Glomerular visceral epithelial cell (primary cell): ENCODE data around the gene RRBP1.
A peak's percentile ranks its signal among the peaks of the same experiment; 100 is the strongest.

Source experiments
- DNase-seq: peaks from one replicate; pipeline ENCODE4 v3.0.0-alpha.2; 2016; ENCODE audit errors: extremely low spot score

The RRBP1 gene

DNA sequence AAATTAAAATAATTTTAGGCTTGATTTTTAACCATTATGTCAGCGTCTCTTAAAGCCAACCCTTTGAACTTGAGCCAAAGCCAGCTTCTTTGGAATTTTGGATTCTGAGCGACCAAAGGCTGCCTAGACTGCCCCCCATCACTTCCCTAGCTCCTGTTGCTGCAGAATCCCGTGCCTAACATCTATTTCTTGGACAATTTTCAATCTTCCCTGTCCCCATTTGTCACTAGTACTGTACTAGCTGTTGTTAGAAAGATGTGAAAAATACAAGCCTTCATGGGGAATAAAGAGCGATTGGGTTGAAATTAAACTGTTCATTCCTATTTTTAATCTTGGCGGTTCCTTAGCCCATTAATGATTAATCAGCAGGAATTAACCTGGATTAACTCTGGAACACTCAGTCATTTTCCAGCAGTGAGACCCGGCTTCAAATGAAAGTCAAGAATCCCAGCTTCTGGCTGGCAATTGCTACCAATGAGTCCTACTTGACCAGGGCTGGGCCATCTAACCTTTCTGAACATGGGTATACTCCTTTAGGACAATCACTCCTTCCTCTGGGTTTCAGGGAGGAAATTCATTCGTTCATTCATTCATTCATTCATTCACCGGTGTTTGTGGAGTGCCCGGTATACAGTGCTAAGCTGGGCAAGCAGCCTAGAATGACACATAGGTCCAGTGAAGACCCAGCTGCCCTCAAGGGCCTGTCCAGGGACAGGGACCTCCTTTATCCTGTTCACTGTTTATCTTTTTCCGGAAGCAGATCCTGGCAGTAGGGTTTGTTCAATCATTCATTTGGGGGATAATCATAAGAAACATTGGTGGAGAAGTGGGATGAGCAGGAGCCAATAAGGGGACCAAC, 1.4 kb upstream of the RRBP1 start:
- no peak for DNase-seq

DNA sequence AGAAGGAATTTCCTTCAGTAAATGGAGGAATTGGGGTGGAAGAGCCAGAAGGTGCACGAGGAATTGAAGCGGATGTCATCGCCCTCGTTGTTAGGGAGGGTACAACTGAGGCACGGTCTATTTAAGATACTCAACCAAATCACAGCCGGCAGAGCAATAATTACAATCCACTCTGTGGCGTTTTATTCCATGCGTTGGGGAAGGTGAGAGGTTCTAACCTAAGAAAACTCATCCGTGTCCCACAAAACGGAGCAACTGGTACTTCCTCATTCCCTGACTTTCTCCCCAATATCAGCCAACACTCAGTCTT, 802 bp upstream of the RRBP1 start:
- no peak for DNase-seq

- DNase-seq: no peak
These were observed 328 bp downstream of the RRBP1 start for GRCh38 chr20:17681726-17682102.

DNA sequence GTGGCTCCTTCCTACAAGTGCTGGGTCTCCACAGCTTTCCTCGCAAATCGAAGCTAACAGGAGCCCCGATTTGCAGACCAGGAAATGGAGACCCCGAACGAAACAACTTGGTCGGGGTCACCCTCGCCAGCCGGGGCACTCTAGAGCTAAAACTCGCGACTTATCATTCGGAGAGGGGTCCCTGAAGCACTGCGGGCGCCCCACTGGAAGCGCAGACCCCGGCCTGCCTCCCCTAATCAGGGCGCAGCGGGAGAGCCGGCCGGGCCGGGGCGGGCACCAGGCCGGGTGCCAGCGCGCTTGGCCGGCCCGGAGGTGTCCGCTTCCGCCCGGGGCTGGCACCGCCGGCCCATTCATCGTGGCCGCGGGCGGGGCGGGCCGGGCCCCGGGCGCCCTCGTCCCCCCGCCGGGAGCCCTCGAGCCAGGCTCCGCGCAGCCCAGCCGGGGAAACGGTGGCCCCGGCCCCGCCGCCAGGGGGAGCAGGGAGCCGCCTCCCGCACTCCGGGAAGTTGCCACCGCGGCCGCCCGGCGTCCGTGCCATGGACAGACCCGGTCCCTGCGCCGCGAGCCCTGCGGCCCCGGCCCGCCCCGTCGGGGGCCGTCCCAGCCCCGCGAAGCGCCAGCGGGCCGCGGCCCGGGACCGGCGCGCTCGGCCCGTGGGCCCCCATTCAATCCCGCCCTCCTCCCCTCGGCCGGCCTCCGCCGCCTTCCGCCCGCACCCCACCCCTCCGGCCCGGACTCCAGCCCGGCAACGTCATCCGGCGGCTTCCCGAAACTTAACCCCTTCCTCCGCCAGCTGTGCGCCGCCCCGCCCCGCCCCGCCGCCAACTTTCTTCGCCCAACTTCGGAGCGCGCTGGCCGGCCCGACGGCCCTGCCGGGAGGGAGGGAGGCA, 961 bp downstream of the RRBP1 start:
- peak; percentile 81 for DNase-seq

DNA sequence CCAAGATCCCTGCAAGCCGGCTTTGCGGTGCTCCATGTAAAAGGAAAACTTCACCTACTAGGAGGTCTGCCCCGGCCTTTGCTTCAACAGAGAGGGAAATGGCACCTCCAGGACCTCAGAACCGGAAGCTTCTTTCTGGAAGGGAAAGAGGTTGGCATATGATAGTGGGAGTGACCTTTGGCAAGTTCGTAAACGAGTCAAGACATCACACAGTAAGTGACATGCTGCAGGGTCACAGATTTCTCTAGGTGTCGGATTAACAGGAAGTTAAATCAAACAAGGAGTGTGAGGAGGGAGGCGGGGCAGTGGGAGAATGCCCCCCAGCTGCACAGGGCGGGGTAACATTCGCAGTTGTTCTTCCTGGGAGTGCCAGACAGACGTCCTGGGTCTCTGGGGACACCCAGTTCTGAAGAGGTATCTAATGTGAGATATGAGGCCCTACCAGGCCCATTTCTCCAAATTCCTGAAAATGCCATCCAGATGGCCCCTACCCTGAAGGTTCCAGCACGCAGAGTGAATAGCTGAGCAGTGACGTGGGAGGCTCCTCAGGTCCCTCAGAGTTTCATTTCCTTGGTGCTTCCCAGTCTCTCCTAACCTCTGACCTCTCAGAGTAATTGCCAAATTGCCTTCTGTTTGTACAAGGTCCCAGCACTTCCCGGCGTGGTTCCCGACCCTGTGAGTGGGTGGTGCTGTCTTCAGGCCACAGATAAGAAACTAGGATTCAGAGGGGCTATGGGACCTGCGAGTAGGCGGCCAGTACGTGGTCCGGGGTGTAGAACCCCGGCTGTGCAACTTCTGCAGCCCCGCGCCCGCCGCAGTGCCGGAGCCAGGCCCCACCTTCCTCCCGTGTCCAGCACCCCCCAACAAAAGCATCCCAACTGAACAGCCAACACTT, 1.9 kb downstream of the RRBP1 start:
- DNase-seq: peak; percentile 62

DNA sequence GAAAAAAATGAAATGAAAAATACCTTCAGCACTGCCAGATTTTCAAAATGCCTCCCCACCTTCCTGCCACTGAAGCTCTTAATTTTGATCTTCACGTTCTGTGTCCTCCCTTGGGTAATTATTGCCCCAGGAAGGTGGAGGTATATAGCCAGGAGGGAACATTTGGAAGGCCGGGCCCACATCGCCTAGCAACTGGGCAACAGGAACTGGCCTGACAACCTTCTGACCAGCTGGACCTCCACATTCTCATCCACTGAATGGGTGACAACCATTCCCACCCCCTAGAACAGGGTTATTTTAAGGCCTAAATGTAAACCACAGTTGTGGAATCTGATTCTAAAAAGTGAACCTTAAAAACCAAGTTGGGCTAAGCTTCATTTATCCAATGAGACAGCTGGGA, 3.2 kb downstream of the RRBP1 start:
- DNase-seq: no peak

DNA sequence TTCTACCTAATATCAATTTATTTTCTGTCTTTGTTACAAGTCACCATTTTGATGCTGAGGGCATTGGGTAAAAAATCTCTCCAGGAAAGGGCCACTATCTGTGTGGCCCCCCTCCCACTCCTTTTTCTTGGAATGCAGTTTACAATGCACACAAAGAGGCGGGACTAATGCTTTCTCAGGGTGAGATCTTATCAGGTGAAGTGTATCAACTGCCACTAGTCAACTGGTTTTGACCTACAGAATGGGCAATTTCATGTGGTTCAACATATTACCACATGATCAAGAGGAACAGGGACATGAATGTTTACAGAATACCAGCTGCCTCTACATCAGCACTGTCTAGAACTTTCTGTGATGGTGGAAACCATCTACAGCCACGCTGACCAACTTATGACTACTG, 3.7 kb downstream of the RRBP1 start:
- DNase-seq: no peak

GRCh38 chr20:17676942-17677341, 5.1 kb downstream of the RRBP1 start:
- no peak for DNase-seq

DNA sequence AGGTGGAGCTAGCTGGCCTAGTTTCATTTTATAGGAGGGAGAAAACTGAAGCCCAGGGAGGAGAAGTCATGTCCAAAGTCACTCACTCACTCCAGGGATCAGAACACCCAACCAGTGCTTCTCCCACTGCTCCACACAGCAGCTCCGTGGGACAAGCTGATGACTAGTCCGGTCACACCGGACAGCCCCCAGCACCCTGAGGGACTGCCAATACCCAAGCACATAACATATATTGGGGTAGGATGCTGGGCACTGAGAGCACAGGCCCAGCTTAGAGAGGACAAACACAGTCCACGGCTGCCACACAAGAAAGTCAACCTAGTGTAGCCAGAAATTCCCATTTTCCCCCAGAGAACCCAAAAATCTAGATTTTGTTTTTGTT, 5.7 kb downstream of the RRBP1 start:
- DNase-seq: no peak

- no peak for DNase-seq
These were observed 6.3 kb downstream of the RRBP1 start for GRCh38 chr20:17675519-17676377.

GRCh38 chr20:17674722-17675518, 7.1 kb downstream of the RRBP1 start:
- no peak for DNase-seq

DNA sequence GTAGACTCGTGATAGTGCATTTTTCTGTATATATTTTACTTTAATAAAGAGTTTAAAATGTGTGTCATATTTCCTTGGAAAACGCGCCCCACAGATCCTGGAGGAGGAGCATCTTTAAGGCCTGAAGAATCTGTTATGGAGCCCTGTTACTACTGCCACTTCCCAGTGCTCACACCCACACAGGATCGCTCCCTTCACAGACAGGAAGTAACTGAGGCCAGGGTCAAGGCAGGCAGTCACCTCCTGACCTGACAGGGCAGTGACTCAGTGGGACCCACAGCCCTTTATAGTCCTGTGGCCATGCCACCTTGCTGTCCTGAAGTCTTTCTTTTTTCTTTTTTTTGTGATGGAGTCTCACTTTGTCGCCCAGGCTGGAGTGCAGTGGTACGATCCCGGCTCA, 9.0 kb downstream of the RRBP1 start:
- no peak for DNase-seq

- no peak for DNase-seq
These were observed 10.5 kb downstream of the RRBP1 start for GRCh38 chr20:17671565-17671964.

DNA sequence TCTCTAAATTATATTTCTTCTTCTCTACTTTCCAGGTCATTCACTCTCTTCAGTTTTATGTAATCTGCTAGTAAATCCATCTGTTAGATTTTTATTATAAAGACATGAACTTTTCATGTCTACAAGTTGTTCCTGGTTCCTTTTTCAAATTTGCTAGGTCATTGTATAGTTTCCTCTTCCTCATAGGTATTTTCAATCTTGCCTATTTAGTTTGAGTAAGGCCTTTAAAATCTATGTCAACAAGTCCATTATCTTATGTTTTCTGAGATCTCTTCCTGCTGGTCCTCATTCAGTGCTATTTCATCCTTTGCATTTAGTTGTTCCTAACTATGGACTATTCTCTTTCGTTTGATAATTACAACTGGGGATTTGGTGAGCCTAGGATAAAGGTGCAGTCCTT, 11.0 kb downstream of the RRBP1 start:
- DNase-seq: no peak

DNA sequence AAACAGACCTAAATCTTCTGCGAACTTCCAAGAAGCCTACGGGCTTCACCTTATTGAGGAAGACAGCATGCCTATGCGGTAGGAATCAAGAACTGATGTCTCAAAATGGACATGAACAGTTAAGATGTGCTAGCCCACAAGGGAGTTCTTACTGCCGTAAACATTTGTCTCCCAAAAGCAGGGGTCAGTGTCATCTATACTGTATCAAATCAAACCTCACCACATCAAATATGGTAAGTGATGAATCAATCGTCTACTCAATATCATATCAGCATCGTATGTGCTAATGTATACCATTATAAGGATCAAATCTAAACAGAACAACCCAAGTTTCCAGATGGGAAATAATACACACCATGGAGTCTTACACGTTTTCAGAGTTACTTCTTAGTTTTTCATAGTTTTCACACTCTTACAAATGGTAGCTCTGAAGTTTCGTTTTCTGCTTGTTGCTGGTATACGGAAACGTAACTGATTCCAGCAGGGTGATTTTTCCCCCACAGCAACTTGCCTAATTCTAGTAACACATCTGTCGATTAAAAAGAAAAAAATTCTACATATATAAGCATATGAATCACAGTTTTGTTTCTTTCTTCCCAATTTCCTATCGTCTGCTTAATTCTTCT, 12.6 kb downstream of the RRBP1 start:
- no peak for DNase-seq

GRCh38 chr20:17668432-17668831, 13.6 kb downstream of the RRBP1 start:
- no peak for DNase-seq

DNA sequence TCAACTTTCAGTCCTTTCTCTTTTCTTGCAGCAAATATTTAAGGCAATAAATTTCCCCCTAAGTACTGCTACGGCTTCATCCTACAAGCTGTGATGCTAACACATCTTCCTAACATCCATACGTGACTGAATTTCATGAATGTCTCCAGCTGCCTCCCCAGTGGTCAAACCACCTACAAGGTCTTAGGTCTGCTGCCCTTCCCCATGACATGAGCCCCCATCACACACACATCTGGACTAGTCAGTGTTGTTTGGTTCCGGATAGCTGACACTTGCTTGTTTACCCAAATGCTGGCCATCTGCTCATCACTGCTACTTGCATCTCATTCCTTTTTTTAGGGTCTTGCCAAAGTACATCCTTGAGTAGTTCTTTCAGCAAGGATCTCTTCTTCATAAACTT, 14.6 kb downstream of the RRBP1 start:
- no peak for DNase-seq

DNA sequence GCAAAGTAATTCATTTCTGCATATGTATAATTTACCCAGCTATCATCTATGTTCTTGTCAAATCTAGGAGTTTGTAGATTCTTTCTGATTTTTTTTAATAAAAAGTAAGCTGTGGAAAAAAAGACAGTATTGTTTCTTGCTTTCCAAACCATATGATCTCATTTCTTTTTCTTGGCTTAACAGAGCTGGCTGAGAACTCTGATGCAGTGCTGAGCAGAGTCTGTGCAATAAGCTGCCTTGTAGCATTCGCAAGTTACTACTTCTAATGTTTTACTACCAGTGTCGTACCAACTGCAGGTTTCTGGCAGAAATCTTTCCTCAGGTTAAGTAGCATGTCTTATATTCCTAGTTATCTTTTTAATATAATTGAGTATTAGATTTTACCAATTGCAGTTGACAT, 15.6 kb downstream of the RRBP1 start:
- no peak for DNase-seq

GRCh38 chr20:17665756-17666155, 16.3 kb downstream of the RRBP1 start:
- DNase-seq: no peak
